ENCODE data around the gene KRT20.

Gene KRT20

GRCh38 chr17:40901981-40902474 lies 17.0 kb upstream of the KRT20 start:
- H2AFZ ChIP-seq (ENCODE audit: low read length) = no peak overlapping the region
- no peak overlapping the region for H3K4me2 ChIP-seq (ENCODE audit: low read depth, low read length, poor library complexity, severe bottlenecking)
- no peaks in the 10 kb centered on the region for H3K9me2 ChIP-seq (replicated peaks; ENCODE audit: low read depth, low read length)
- H3K4me1 ChIP-seq (ENCODE audit: insufficient read depth, low read length, poor library complexity, severe bottlenecking) = no peaks in the 10 kb centered on the region
- H3F3A ChIP-seq (ENCODE audit: low read depth) = no peaks in the 10 kb centered on the region
- H3K36me3 ChIP-seq (ENCODE audit: insufficient read depth, low read length) = no peaks in the 10 kb centered on the region
- no peaks in the 10 kb centered on the region for H3K9me3 ChIP-seq (ENCODE audit: insufficient read depth, low read depth, low read length)
- no peak overlapping the region for H3K9ac ChIP-seq (ENCODE audit: low read depth, low read length, poor library complexity, severe bottlenecking)
- H3K79me2 ChIP-seq (ENCODE audit: insufficient read depth, low read length) = no peaks in the 10 kb centered on the region
- no peak overlapping the region for H3K4me3 ChIP-seq (ENCODE audit: low read length, poor library complexity, severe bottlenecking)
- H3K27me3 ChIP-seq (ENCODE audit: insufficient read depth, low read length, poor library complexity, severe bottlenecking) = no peaks in the 10 kb centered on the region
- H4K20me1 ChIP-seq (ENCODE audit: insufficient read depth, low read length, poor library complexity, severe bottlenecking) = no peaks in the 10 kb centered on the region
- TF ChIP-seq EZH2phosphoT487 (IDR thresholded peaks at IDR 0.05; ENCODE audit: borderline replicate concordance) = no peak
- no peak for TF ChIP-seq CTCF (conservative IDR thresholded peaks at IDR 0.05; ENCODE audit: low read length)

DNA sequence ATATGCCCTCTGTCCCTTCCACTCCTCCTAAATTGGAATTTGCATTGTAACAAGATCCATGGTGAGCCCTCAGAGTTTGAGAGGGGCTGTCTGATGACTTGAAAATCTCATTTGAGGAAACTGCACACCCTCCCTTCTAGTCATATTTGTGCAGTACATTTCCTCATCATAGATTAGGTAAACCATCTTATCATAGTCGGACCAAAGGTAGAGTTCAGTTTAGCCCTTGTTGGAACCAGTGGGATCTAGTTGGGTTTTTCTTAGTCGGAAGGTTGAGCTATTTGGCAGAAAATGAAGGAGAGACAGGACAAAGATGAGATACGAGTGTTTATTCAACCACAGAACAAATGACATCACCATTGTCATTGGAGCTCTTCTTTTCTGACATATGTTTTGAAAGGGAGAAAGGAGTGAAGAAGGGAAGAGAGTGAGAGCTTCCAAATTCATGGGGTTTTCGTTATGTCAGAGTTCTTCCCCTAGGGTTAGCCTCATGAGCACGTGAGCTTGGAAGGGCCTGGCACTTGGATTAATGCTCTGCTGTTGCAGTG lies 15.8 kb upstream of the KRT20 start:
- Histone ChIP-seq H3K36me3 (ENCODE audit: insufficient read depth, low read length) (no peaks in the 10 kb centered on the region), H4K20me1 (ENCODE audit: insufficient read depth, low read length, poor library complexity, severe bottlenecking) (no peaks in the 10 kb centered on the region), H3F3A (ENCODE audit: low read depth) (no peaks in the 10 kb centered on the region), H3K4me3 (ENCODE audit: low read length, poor library complexity, severe bottlenecking) (no peak overlapping the region), H3K9me3 (ENCODE audit: insufficient read depth, low read depth, low read length) (no peaks in the 10 kb centered on the region), H2AFZ (ENCODE audit: low read length) (no peak overlapping the region), H3K4me1 (ENCODE audit: insufficient read depth, low read length, poor library complexity, severe bottlenecking) (no peaks in the 10 kb centered on the region), H3K9me2 (replicated peaks; ENCODE audit: low read depth, low read length) (no peaks in the 10 kb centered on the region), H3K27me3 (ENCODE audit: insufficient read depth, low read length, poor library complexity, severe bottlenecking) (no peaks in the 10 kb centered on the region), H3K4me2 (ENCODE audit: low read depth, low read length, poor library complexity, severe bottlenecking) (no peak overlapping the region), H3K9ac (ENCODE audit: low read depth, low read length, poor library complexity, severe bottlenecking) (no peak overlapping the region), H3K79me2 (ENCODE audit: insufficient read depth, low read length) (no peaks in the 10 kb centered on the region)
- TF ChIP-seq CTCF (conservative IDR thresholded peaks at IDR 0.05; ENCODE audit: low read length) (no peak), EZH2phosphoT487 (IDR thresholded peaks at IDR 0.05; ENCODE audit: borderline replicate concordance) (no peak)

- Histone ChIP-seq H3K4me2 (ENCODE audit: low read depth, low read length, poor library complexity, severe bottlenecking) (no peak overlapping the region), H4K20me1 (ENCODE audit: insufficient read depth, low read length, poor library complexity, severe bottlenecking) (no peaks in the 10 kb centered on the region), H3K9me2 (replicated peaks; ENCODE audit: low read depth, low read length) (no peaks in the 10 kb centered on the region), H3K27me3 (ENCODE audit: insufficient read depth, low read length, poor library complexity, severe bottlenecking) (peaks cover 8% of the 10 kb centered on the region), H3K79me2 (ENCODE audit: insufficient read depth, low read length) (no peaks in the 10 kb centered on the region), H2AFZ (ENCODE audit: low read length) (no peak overlapping the region), H3K4me1 (ENCODE audit: insufficient read depth, low read length, poor library complexity, severe bottlenecking) (peaks cover 6% of the 10 kb centered on the region), H3F3A (ENCODE audit: low read depth) (no peaks in the 10 kb centered on the region), H3K36me3 (ENCODE audit: insufficient read depth, low read length) (no peaks in the 10 kb centered on the region), H3K9ac (ENCODE audit: low read depth, low read length, poor library complexity, severe bottlenecking) (no peak overlapping the region), H3K9me3 (ENCODE audit: insufficient read depth, low read depth, low read length) (no peaks in the 10 kb centered on the region), H3K4me3 (ENCODE audit: low read length, poor library complexity, severe bottlenecking) (no peak overlapping the region)
- TF ChIP-seq CTCF (conservative IDR thresholded peaks at IDR 0.05; ENCODE audit: low read length) = no peak
- no peak for TF ChIP-seq EZH2phosphoT487 (IDR thresholded peaks at IDR 0.05; ENCODE audit: borderline replicate concordance)
Measured at GRCh38 chr17:40896916-40897455, 11.9 kb upstream of the KRT20 start.
